Measurements from ENCODE around the gene LTBP1.
"Not testable (repeated sequence)": the region's sequence is repeated elsewhere in the genome, so short reads cannot be mapped to it uniquely, and the experiment has no call there.

LTBP1 gene

GRCh38 chr2:33158482-33159003 lies 211.8 kb downstream of the LTBP1 start:
- no peak for DNase-seq

GRCh38 chr2:33160191-33160590 lies 213.4 kb downstream of the LTBP1 start:
- no peak for DNase-seq

- no peak for DNase-seq
Observed at GRCh38 chr2:33166287-33166881, 219.6 kb downstream of the LTBP1 start.

GRCh38 chr2:33167622-33168245 lies 221.0 kb downstream of the LTBP1 start:
- DNase-seq: no peak

GRCh38 chr2:33168425-33168824 lies 221.7 kb downstream of the LTBP1 start:
- no peak for DNase-seq

- no peak for DNase-seq
Observed at GRCh38 chr2:33168922-33169321, 222.2 kb downstream of the LTBP1 start.

GRCh38 chr2:33170251-33170650 lies 223.5 kb downstream of the LTBP1 start:
- DNase-seq: not testable (repeated sequence)

GRCh38 chr2:33177627-33178026 lies 230.9 kb downstream of the LTBP1 start:
- DNase-seq: no peak

- DNase-seq: no peak
Observed at GRCh38 chr2:33178209-33178608, 231.5 kb downstream of the LTBP1 start.

- DNase-seq: no peak
Observed at GRCh38 chr2:33180915-33181314, 234.2 kb downstream of the LTBP1 start.

- no peak for DNase-seq
Observed at GRCh38 chr2:33181466-33181865, 234.7 kb downstream of the LTBP1 start.

GRCh38 chr2:33184041-33184440 lies 237.3 kb downstream of the LTBP1 start:
- DNase-seq: no peak

- DNase-seq: no peak
Observed at GRCh38 chr2:33186937-33187336, 240.2 kb downstream of the LTBP1 start.

- no peak for DNase-seq
Observed at GRCh38 chr2:33188799-33189198, 242.0 kb downstream of the LTBP1 start.

- no peak for DNase-seq
Observed at GRCh38 chr2:33190393-33190937, 243.7 kb downstream of the LTBP1 start.

- no peak for DNase-seq
Observed at GRCh38 chr2:33195891-33196290, 249.1 kb downstream of the LTBP1 start.

GRCh38 chr2:33196700-33197099 lies 249.9 kb downstream of the LTBP1 start:
- no peak for DNase-seq

GRCh38 chr2:33197198-33197938 lies 250.6 kb downstream of the LTBP1 start:
- DNase-seq: no peak

GRCh38 chr2:33202641-33203522 lies 256.1 kb downstream of the LTBP1 start:
- DNase-seq: no peak

- no peak for DNase-seq
Observed at GRCh38 chr2:33204945-33205344, 258.2 kb downstream of the LTBP1 start.

GRCh38 chr2:33205693-33206434 lies 259.1 kb downstream of the LTBP1 start:
- DNase-seq: no peak

GRCh38 chr2:33207151-33207740 lies 260.5 kb downstream of the LTBP1 start:
- DNase-seq: no peak
